AG04450 (cell line): ENCODE results near the gene ASB3. TPM values are rescaled to one million over a fixed set of nuclear protein-coding genes. Genes with fewer than 3 reads are reported as not detected.

Source experiments
- CTCF ChIA-PET: fragments of 300-600, 350-600 bp; formaldehyde crosslinking; extraction: SDS; loops from one replicate; lab custom pipeline; 2022; ENCODE audit warnings: antibody characterized with exemption, inconsistent platforms; lab: Charles Lee
- POLR2A ChIA-PET: fragments of 350-600 bp; formaldehyde crosslinking; extraction: SDS; loops from one replicate; lab custom pipeline; 2021; ENCODE audit warnings: antibody characterized with exemption, inconsistent platforms; lab: Yijun Ruan, JAX
- DNase-seq: peaks from one replicate; pipeline ENCODE4 v3.0.0-alpha.2; 2011; ENCODE audit warnings: low read depth, low spot score
- H3K27ac ChIP-seq: one replicate; pipeline ENCODE4 v1.5.1; 2012; ENCODE audit warnings: low read depth, low read length, control low read depth
- H3K27me3 ChIP-seq: one replicate; pipeline ENCODE4 v1.6.0; 2012; ENCODE audit warnings: low read length; ENCODE audit not compliant: control insufficient read depth, insufficient read depth
- H3K4me3 ChIP-seq: 2 replicates; pipeline ENCODE4 v1.5.1; 2011; ENCODE audit warnings: mild to moderate bottlenecking, low read depth, low read length, control low read depth
- H3K9me3 ChIP-seq: 2 replicates; pipeline ENCODE4 v1.5.1; 2012; ENCODE audit warnings: low read length; ENCODE audit not compliant: control insufficient read depth, insufficient read depth
- polyA plus RNA-seq: library from polyadenylated mRNA; depleted of rRNA; stranded (reverse); fragments of >200 nt; gene quantifications from 2 replicates; pipeline ENCODE4 v1.2.3, GENCODE V29; 2011
- TF ChIP-seq, protein P1 (sequence below): IDR thresholded peaks from 2 replicates; pipeline ENCODE4 v1.5.1; 2011; ENCODE audit warnings: low read depth, low read length, control low read depth, inconsistent platforms

The ASB3 gene
- polyA plus RNA-seq, 1 experiment, result 38.0 TPM

DNA sequence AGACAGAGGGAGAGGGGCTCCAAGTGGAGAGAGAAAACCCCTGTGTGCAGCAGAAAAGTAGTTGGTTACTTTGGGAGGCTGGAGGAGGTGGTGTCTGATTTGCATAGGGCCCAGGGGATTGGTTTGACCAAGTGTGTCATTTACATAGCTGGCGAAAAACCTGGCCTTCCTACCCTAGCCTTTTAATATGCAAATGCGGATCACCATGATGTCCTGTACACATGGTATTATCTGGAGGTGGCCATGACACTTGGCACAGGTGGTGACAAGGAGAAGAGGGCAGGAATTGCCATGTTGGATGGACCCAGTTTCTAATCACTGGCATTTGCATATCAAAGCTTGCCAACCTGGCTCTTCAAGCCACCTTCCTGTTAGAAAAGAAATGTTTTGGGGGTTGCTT, 140.0 kb downstream of the ASB3 start:
- ChIA-PET CTCF (interaction anchor here (0.5 to 0.9 kb wide), 2 partner anchors 9 to 13 kb away, joined by 4 to 5 read pairs; no protein-coding TSS in a partner anchor), POLR2A (no interaction called here)
- TF ChIP-seq, protein P1, sequence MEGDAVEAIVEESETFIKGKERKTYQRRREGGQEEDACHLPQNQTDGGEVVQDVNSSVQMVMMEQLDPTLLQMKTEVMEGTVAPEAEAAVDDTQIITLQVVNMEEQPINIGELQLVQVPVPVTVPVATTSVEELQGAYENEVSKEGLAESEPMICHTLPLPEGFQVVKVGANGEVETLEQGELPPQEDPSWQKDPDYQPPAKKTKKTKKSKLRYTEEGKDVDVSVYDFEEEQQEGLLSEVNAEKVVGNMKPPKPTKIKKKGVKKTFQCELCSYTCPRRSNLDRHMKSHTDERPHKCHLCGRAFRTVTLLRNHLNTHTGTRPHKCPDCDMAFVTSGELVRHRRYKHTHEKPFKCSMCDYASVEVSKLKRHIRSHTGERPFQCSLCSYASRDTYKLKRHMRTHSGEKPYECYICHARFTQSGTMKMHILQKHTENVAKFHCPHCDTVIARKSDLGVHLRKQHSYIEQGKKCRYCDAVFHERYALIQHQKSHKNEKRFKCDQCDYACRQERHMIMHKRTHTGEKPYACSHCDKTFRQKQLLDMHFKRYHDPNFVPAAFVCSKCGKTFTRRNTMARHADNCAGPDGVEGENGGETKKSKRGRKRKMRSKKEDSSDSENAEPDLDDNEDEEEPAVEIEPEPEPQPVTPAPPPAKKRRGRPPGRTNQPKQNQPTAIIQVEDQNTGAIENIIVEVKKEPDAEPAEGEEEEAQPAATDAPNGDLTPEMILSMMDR, result no peak
- Histone ChIP-seq H3K9me3 (no peaks in the 10 kb centered on the region), H3K27me3 (no peaks in the 10 kb centered on the region), H3K27ac (no peak overlapping the region), H3K4me3 (no peak overlapping the region)
- no peak for DNase-seq

DNA sequence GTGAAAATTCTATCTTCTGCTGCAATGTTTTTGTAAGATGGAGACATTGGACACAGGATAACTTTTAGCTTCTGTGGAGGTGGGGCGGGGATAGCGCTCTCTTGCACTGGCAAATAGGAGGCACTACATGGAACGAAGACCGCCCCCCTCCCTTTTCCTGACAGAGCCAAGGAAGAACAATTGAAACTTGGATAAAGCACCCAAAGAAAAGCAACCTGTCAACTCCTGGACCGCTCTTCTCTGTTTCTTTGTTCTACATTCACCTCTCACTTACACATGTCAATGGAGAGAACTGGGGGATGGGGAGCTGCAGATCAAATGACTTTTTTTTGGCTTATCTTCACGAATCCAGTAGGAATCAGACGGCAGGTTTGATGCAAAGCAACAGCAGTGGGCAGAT, 145.5 kb downstream of the ASB3 start:
- no peaks in the 10 kb centered on the region for H3K9me3 ChIP-seq
- ChIA-PET POLR2A (no interaction called here), CTCF (no interaction called here)
- no peak overlapping the region for H3K4me3 ChIP-seq
- H3K27me3 ChIP-seq, result no peaks in the 10 kb centered on the region
- no peak overlapping the region for H3K27ac ChIP-seq
- DNase-seq, result no peak
- TF ChIP-seq, protein P1, result no peak

DNA sequence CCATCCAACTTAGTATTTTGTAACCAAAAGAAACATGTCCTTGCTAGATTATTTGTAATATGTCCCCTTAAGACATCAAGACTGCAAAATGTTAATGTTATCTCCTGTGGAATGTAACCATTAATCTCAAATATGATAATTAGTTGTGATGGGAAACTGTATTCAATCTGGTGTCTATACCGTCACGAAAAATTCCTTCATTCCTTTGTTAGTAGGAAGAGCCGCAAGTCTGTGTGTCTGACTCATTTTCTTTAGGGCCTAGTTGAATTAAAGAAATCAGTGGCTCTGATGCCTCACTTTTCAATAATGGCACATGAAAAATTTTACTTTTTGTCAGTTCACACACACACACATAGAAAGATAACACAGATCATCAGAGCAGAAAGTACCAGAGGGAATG, 146.3 kb downstream of the ASB3 start:
- TF ChIP-seq, protein P1, result no peak
- H3K9me3 ChIP-seq, result no peaks in the 10 kb centered on the region
- no peak for DNase-seq
- no peak overlapping the region for H3K4me3 ChIP-seq
- POLR2A ChIA-PET, result no interaction called here
- H3K27me3 ChIP-seq, result no peaks in the 10 kb centered on the region
- CTCF ChIA-PET, result interaction anchor here (0.8 kb wide), 1 partner anchor 19 kb away, joined by 4 read pairs; no protein-coding TSS in a partner anchor
- H3K27ac ChIP-seq, result no peak overlapping the region

DNA sequence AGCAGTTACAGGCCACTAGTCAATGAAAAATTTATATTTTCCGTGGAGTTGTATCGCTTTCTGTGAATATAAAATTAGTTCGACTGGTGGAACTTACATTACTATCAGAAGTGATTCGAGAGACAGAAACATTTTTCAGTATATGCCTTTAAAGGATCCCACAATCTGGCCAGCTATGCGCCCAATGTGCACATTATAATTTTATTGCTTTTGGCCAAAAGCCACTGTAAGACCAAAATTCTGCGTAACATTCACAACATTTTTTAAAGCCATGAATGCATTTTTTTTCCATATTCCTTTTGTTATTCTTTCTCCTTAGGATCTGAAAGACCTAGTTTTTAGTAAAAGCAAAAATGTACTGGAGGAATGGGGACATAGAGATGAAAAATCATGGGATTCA, 150.2 kb downstream of the ASB3 start:
- Histone ChIP-seq H3K4me3 (no peak overlapping the region), H3K27ac (no peak overlapping the region), H3K9me3 (no peaks in the 10 kb centered on the region), H3K27me3 (no peaks in the 10 kb centered on the region)
- DNase-seq, result no peak
- ChIA-PET CTCF (no interaction called here), POLR2A (no interaction called here)
- TF ChIP-seq, protein P1, result no peak

DNA sequence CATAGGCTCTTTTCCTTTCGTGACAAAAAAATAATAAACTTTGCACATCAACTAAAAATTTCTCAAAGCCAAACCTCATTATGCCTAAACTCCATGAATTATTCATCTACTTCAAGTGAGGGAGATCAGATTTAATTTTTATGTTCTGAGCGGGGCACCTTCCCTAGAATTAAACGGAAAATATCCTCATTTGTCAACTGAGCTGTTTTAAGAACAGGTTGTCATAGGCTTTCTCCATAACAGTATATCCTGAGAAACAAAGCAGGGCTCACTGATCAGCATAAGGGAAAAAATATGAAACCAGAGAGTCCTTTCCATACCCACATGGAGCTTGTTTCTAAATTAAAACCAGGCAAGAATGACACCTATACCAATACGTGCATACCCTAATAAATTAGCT, 150.6 kb downstream of the ASB3 start:
- DNase-seq, result no peak
- TF ChIP-seq, protein P1, result no peak
- H3K27me3 ChIP-seq, result no peaks in the 10 kb centered on the region
- H3K9me3 ChIP-seq, result no peaks in the 10 kb centered on the region
- H3K4me3 ChIP-seq, result no peak overlapping the region
- ChIA-PET POLR2A (no interaction called here), CTCF (no interaction called here)
- no peak overlapping the region for H3K27ac ChIP-seq
